C4-2B (cell line): ENCODE measurements around the gene CALML4.

ENCODE experiments used
- H3K27ac ChIP-seq: fragments of 450-650 bp; 2 replicates; pipeline ENCODE4 v1.5.1; 2017
- CTCF ChIP-seq: fragments of 450-650 bp; conservative IDR thresholded peaks from 2 replicates; pipeline ENCODE4 v1.5.1; 2017; ENCODE audit warnings: mild to moderate bottlenecking
- ZFX ChIP-seq: fragments of 450-650 bp; IDR thresholded peaks from 2 replicates; pipeline ENCODE4 v1.6.1; 2017

The CALML4 gene

GRCh38 chr15:68158046-68158628, 47.0 kb downstream of the CALML4 start:
- TF ChIP-seq CTCF = no peak

GRCh38 chr15:68157074-68157473, 48.1 kb downstream of the CALML4 start:
- no peak overlapping the region for H3K27ac ChIP-seq

More at GRCh38 chr15:68158046-68158628, 47.0 kb downstream of the CALML4 start:
- H3K27ac ChIP-seq = no peak overlapping the region

GRCh38 chr15:68154923-68155559, 50.1 kb downstream of the CALML4 start:
- no peak overlapping the region for H3K27ac ChIP-seq

More at GRCh38 chr15:68157074-68157473, 48.1 kb downstream of the CALML4 start:
- TF ChIP-seq ZFX (no peak), CTCF (no peak)

GRCh38 chr15:68152342-68152741, 52.8 kb downstream of the CALML4 start:
- TF ChIP-seq ZFX (no peak), CTCF (no peak)
- no peak overlapping the region for H3K27ac ChIP-seq

More at GRCh38 chr15:68154923-68155559, 50.1 kb downstream of the CALML4 start:
- TF ChIP-seq CTCF = peak; percentile 92
- TF ChIP-seq ZFX = no peak

- no peak for TF ChIP-seq CTCF
- TF ChIP-seq ZFX = no peak
- no peak overlapping the region for H3K27ac ChIP-seq
These were observed 53.9 kb downstream of the CALML4 start for GRCh38 chr15:68151277-68151676.

- no peak for TF ChIP-seq ZFX
- no peak for TF ChIP-seq CTCF
- no peak overlapping the region for H3K27ac ChIP-seq
These were observed 54.9 kb downstream of the CALML4 start for GRCh38 chr15:68150187-68150586.

- TF ChIP-seq CTCF = no peak
- TF ChIP-seq ZFX = no peak
- no peak overlapping the region for H3K27ac ChIP-seq
These were observed 56.1 kb downstream of the CALML4 start for GRCh38 chr15:68149059-68149458.
